ENCODE measurements around the gene MEGF9.

MEGF9 gene

DNA sequence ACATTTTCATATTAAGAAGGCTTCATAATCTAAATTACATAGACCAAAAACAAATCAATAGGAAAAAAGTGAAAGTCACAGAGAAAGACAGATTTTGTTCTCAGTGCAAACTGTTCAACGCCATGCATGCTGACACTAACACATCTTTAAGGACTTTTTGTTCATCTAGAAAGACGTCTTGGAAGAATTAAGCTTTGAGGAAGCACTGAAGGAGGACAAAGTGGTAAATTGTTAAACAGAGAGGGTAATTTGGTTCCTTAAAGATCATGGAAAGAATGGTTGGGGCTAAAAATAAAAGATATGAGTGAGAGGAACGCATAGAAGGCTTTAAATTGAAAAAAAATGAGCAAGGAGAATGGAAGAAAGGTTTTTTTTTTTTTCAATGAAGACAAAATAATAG, 9.1 kb downstream of the MEGF9 start:
- DNase-seq (ENCODE audit: low spot score): no peak

DNA sequence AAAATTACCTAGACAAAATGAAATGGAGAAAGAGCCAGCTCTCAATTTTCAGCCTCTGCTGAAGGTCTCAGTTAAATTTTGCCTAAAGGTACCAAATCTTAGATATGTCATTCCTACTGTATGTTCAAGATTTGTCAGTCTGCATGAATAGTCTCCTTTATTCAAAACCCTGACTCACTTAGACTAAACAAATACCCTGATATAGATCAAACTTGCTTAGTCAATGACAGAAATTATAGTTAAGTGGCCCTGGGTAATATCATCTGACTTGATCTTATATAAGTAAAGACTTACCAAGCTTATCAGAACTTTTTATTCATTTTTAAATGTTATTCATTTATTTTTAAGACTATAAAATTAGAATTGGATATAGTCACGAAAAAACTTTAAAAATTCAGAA, 12.2 kb downstream of the MEGF9 start:
- DNase-seq (ENCODE audit: low spot score): no peak

DNA sequence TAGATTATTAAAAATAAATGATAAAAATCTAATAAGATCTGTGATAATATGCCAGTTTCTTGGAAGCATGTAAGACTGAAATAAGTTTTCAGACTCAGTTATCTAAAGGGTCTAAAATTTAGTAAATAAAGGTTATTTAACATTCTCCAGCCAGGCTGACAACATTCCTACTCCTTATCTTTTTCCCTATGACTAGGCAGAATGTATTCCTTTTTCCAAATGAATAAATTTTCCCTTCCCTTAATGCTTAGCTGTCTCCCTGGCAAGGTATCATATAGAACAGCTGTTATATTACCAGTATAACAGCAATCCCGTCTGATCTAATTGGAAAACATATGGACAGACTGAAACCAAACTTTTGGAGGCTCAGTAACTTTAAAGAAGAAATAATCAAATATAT, 13.0 kb downstream of the MEGF9 start:
- no peak for DNase-seq (ENCODE audit: low spot score)

DNA sequence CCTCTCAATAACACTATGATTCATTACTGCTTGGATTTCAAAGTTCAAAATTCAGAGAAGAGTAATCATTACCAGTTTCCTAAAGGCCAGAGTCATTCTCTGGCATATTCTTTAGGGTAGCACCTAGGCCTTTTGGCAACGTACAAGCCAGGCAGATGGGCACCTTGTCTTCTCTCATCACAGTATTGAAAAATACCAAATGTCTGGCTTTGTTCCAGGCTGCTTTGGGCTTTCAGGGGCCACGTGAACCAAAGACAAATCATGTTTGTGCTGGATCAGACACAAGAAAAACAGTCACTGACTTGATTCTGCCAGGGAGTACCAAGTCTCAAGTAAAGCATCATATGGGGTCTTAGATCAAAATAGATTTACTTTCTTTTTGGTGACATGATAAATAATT, 15.5 kb downstream of the MEGF9 start:
- no peak for DNase-seq (ENCODE audit: low spot score)

DNA sequence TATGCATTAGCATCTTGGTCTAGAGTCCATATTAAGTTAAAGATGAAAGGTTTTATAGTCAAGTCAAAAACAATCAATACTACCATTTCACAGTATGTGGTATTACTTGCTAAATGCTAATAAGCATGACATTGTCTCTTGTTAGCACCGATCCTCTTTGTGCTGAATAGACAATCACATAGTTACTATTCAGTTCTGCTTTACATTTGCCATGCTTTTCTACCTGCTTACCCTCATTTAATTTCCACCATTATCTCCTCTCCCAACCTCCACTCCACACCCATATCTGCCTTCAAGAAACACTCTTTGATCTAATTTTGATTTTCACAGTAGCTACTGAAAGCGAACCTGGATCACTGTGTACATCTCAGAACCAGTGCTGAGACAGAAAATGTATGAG, 16.8 kb downstream of the MEGF9 start:
- DNase-seq (ENCODE audit: low spot score): no peak

DNA sequence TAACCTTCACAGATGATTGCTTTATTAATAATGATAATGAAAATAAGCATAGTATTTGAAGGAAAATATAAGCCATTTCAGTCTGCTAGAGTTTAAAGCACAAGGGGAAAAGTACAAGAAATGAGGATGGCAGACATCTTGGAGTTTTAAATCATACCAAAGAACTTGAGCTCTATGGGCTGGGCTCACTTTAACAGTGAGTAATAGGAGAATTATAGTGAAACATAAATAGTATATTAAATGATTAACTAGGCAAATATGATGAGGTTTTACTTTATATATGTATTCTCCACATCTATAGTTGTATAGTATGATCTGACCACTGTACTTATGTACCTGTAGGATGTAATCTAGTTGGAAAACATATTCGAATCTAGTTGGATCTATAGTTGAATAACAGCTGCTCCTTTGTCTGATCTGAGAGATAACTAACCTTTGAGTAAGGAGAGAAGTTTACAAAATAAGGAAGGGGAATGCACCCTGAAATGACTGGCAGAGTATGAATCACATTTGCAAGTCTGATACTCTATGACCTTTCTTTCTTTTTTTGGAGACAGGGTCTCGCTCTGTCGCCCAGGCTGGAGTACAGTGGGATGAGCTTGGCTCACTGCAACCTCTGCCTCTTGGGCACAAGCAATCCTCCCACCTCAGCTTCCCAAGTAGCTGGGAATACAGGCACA, 17.6 kb downstream of the MEGF9 start:
- DNase-seq (ENCODE audit: low spot score): no peak

DNA sequence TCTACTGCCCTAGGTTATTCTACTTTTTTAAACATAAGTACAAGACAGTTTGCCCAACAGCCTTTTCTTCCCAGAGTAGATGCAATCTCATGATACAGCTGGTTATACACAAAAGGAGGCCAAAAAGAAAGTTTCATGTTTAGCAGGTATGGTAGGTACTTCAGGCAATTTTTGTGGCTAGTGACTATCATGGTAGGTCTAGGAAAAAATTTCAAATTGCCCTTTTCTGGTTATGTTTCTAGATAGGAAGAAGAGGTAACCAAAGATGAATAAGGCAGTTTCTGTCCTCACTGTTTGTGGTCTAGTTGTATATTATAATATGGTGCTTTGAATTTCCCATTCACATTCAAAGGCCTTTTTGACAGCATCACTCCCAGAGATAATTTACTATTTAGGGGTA, 19.7 kb downstream of the MEGF9 start:
- no peak for DNase-seq (ENCODE audit: low spot score)

DNA sequence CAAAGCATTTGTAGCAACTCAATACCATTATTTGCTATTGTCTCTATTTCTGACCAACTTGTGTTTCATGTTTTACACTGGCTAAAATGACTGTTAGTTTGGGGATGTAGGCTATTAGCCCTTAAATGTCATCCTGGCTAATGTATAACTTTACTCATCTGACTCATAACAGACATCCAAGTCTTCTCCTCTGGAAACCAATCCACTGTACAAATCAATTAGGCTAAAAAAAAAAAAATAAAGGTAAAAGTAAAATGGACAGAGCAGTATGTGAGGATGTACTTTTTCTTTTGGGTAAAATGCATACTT, 20.6 kb downstream of the MEGF9 start:
- DNase-seq (ENCODE audit: low spot score): no peak

- no peak for DNase-seq (ENCODE audit: low spot score)
Observed at GRCh38 chr9:120692901-120693699, 21.2 kb downstream of the MEGF9 start.

GRCh38 chr9:120690372-120690771, 23.9 kb downstream of the MEGF9 start:
- no peak for DNase-seq (ENCODE audit: low spot score)

GRCh38 chr9:120689860-120690259, 24.4 kb downstream of the MEGF9 start:
- no peak for DNase-seq (ENCODE audit: low spot score)

DNA sequence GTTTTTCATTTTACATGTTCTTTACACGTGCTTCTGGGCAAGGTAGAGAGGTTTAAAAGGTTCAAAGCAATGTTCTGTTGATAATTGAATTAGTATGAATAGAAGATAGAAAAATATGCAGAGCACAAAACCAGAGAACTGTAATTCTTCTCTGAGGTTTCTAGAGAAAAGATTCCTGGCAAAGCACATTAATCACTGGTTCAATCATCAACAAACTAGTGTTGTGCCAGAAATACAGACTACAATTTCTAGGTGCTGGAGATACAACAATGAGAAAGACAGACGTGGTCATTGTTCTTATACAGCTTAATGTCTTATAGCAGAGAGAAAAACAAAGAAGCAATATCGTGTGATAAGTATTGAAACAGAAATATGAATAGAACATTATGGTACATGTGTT, 25.5 kb downstream of the MEGF9 start:
- no peak for DNase-seq (ENCODE audit: low spot score)

- no peak for DNase-seq (ENCODE audit: low spot score)
Observed at GRCh38 chr9:120683150-120683549, 31.1 kb downstream of the MEGF9 start.

GRCh38 chr9:120681121-120681520, 33.1 kb downstream of the MEGF9 start:
- DNase-seq (ENCODE audit: low spot score): no peak

DNA sequence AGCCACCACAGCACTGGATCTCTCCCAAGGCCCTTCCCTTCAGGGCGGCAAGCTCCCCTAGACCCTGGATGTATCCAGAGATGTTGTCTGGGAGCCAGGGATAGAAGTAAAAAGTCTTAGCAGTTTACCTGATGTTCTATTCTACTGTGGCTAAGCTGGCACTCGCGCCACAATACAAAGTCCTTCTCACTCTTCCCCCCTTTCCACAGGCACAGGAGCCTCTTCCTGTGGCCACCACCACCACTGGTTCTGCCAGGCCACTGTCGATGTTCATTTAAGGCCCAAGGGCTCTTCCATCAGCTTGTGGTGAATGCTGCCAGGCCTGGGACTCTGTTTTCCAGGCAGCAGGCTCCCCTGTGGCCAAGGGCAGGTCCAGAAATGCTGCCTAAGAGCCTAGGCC, 33.7 kb downstream of the MEGF9 start:
- no peak for DNase-seq (ENCODE audit: low spot score)

GRCh38 chr9:120680161-120680560, 34.1 kb downstream of the MEGF9 start:
- DNase-seq (ENCODE audit: low spot score): no peak

GRCh38 chr9:120677965-120678364, 36.3 kb downstream of the MEGF9 start:
- no peak for DNase-seq (ENCODE audit: low spot score)

- no peak for DNase-seq (ENCODE audit: low spot score)
Observed at GRCh38 chr9:120676767-120677402, 37.4 kb downstream of the MEGF9 start.

- DNase-seq (ENCODE audit: low spot score): no peak
Observed at GRCh38 chr9:120668399-120668798, 45.9 kb downstream of the MEGF9 start.

DNA sequence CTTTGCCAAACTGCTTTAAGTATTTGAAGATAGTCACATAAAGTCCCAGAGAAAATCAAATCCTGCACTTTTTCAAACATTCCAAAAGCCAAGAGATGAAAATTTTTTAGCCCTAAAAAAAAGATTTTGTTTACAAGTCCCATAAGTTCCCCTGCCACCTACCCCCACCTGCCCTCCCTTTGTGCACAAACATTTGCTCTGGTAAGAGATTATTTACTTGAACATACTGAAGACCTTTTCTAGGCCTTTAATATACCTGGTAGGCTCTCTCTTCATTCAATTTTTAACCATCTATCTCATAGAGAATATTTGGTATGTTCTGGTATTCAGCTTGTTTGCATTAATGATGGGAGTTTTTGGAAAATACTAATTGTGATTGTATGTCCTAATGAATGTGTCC, 50.3 kb downstream of the MEGF9 start:
- DNase-seq (ENCODE audit: low spot score): no peak

DNA sequence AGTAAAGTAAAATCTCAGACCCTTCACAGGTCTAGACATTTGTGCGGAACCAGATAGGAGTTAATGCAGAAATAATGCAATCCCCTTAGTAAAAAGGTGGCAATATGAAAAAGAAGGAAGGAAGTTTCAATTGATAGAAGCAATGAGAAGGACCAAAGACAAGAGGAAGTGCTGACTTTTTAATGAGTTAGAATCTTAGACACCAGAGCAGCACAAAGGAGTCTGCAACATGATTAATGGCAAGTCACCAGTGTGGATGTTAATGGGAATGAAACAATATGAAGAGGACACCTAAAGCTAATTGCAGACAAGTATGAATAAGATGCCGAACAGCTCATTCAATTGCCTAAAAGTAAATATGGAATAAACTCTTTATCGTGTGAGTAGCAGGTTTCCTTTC, 50.9 kb downstream of the MEGF9 start:
- DNase-seq (ENCODE audit: low spot score): no peak

DNA sequence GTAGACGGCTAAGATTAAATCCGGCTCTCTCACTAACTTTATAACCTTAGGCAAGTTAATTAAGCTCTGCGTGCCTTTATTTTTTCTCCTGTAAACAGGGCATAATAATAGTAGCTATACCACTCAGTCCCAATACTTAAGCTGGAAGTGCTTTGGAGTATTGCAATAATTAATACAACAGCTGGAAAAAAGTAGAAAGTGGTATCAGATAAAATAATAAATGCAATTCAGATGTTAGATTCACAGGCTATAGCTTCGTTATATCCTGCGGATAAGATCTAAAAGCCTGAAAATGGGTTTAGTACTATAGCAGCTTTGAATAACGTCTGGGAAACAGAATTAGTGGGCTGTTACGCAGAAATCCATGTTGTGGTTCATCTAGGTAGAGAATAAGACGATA, 51.8 kb downstream of the MEGF9 start:
- no peak for DNase-seq (ENCODE audit: low spot score)

DNA sequence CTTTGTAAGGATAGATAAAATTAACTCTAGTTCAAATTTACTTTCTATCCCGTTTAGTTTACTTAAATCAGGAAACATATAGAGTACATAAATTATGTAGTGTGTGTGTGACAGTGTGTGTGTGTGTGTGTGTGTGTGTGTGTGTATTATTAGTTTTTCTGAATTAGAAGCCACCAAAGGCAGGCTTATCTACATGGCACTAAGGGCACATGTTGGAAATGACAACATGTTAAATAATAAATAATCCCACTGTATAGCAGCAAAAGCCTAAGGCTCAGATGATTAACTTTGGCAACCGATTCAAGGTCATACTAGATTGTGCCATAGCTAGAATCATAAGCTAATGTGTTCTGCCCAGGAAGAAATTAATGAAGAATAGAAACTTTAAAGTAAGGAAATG, 54.6 kb downstream of the MEGF9 start:
- DNase-seq (ENCODE audit: low spot score): no peak

DNA sequence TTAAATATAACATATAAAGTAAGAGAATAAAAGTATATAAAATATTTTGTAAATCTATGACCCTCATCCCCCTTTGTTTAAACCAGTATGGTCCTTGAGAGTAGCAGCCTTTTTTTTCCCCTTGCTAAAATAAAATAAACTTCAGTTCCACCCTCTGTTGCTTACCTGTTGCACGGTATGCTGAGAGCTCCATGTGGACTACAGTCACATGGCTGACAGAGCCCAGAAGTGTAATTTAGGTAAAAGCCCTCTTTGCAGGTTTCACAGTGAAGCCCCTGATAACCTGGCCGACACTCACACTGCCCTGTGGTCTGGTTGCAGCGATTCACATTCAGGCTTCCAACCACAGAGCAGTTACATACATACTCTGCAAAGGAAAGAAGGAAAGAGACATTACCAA, 55.1 kb downstream of the MEGF9 start:
- DNase-seq (ENCODE audit: low spot score): no peak
